Measurements from ENCODE around the gene MNX1.

DNA sequence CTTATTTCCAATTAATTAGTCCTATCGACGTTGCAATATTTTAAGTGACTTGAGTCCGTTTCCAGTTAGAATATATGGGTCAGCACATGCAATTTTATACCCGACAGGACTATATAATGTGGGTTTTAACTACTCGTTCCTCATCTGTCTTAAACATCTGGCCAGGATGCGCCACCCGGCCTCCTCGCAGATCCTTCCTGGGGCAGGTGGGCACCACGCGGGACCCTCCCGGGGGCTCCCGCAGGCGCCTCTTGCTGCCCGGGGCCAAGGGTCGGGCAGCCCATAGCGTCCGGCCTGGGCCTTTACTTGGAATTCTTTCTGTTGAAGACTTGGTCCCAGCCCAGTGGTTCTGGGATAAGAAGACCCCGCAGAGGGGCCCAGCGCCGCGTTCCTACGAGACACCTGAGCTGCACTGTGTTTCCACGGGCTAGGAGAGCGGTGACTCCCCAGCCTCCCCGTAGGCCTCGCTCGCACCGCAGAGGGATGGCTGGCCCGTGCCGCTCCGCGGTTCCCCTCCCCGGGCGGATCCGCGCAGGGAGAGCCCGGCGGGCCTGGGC, 10.1 kb upstream of the MNX1 start:
- TF ChIP-seq, protein P1, sequence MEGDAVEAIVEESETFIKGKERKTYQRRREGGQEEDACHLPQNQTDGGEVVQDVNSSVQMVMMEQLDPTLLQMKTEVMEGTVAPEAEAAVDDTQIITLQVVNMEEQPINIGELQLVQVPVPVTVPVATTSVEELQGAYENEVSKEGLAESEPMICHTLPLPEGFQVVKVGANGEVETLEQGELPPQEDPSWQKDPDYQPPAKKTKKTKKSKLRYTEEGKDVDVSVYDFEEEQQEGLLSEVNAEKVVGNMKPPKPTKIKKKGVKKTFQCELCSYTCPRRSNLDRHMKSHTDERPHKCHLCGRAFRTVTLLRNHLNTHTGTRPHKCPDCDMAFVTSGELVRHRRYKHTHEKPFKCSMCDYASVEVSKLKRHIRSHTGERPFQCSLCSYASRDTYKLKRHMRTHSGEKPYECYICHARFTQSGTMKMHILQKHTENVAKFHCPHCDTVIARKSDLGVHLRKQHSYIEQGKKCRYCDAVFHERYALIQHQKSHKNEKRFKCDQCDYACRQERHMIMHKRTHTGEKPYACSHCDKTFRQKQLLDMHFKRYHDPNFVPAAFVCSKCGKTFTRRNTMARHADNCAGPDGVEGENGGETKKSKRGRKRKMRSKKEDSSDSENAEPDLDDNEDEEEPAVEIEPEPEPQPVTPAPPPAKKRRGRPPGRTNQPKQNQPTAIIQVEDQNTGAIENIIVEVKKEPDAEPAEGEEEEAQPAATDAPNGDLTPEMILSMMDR (conservative IDR thresholded peaks at IDR 0.05 in 1 of 2, IDR thresholded peaks at IDR 0.05 in 1 of 2; ENCODE audit: extremely low read depth in 1 of 2, insufficient read depth in 1 of 2, low read depth in 1 of 2, low read length in 2 of 2): no peak
- TF ChIP-seq EZH2 (IDR thresholded peaks at IDR 0.05; ENCODE audit: borderline replicate concordance, low read length): no peak

Measured in mammary epithelial cell (primary cell).